Measurements from ENCODE around the gene KCTD20.

GRCh38 chr6:36515844-36516243, 73.0 kb downstream of the KCTD20 start:
- TF ChIP-seq CTCF (IDR thresholded peaks at IDR 0.05; ENCODE audit: poor library complexity) (no peak), EZH2phosphoT487 (IDR thresholded peaks at IDR 0.05; ENCODE audit: low read depth, severe bottlenecking, unreplicated experiment) (no peak), EZH2 (IDR thresholded peaks at IDR 0.05; ENCODE audit: borderline replicate concordance) (no peak)
